ENCODE data around the gene UNC119.
A peak's percentile ranks its signal among the peaks of the same experiment; 100 is the strongest.
"Not testable (repeated sequence)": the region's sequence is repeated elsewhere in the genome, so short reads cannot be mapped to it uniquely, and the experiment has no call there.

The UNC119 gene

DNA sequence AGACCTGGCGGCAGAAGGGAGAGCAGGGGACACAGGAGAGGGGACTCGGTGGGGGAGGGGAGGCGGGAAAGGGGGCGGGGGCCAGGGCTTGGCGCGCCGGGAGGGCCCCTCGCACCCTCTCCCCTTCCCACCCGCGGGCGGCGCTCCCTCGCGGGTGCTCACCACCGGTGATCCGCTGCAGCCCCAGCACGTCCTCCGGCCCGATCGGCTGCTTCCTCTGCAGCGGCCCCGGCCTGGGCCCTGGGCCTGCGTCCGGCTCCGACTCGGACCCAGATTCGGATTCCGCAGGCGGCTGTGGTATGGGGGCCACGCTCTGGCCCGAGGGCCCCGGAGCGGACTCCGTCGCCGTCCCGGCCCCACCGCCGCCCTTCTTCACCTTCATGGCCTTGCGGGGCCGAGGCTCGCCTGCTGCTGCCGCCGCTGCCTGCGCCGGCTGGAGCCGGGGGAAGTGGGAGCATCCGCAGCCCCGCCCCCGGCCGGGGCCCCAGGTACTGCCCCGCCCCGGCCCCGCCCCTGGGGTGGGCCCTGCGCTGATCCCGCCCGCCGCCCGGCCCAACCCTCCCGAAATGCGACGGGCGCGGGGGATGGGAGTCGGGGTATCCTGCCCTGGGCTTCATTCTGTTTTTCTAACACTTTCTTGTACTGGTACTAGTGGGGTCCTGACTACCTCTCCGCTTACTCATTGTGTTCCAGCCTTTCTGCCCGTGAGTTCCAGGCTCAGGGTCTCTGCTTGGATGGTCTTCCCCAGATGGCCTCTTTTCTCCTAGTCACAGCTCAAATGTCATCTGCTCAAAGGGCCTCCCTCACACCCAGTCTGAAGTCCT lies at the start of gene UNC119:
TSS of gene UNC119 (minus strand) at position 449 of the 824 bp plus-strand sequence. CDS start at position 382, 67 bp downstream.
- DNase-seq = peak; percentile 73

DNA sequence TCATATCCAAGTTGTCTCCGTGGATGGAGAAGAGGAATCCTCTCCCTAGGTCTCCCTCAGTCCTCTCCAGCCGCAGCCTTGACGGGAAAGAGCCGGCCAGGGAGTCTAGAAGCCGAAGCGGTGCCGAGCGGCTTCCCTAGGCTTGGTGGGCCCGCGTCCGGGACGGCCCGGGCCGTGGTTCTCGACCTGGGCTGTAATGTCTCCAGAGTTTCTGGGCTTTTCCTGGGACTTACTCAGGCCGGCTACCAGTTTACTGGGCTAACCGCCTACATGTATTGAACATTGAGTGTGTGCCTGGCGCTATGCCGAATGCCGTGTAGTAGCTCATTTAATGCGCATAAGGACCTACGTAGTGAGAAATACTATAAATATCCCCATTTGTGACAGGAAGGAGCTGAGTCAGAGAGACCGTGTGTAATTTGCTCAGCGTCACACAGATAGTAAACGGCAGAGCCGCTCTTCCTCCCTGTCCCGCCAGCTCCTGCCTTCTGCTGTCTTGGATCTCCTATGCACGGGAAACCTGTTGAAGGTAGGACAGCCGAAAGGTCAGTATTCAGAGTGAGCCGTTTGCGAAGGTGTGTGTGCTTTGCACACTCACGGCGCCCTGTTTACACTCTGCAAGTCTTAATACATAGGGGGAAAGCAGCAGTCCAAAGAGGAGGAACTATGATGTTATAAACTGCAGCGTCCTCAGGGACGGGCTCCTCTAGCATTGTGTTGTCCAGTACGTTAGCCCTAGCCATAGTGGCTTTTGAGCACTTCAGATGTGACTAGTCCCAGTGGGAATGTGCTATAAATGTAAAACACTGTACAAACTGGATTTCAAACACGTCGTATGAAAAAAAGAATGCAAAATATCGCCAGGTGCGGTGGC lies 47.1 kb upstream of the UNC119 start:
- DNase-seq = peak; percentile 94

- DNase-seq = peak; percentile 93
These were observed 46.4 kb upstream of the UNC119 start, which contains the start of gene SPAG5 for GRCh38 chr17:28598799-28599310. Gene SPAG5 (minus strand): TSS chr17:28599025. CDS start chr17:28598946, 79 bp downstream.

DNA sequence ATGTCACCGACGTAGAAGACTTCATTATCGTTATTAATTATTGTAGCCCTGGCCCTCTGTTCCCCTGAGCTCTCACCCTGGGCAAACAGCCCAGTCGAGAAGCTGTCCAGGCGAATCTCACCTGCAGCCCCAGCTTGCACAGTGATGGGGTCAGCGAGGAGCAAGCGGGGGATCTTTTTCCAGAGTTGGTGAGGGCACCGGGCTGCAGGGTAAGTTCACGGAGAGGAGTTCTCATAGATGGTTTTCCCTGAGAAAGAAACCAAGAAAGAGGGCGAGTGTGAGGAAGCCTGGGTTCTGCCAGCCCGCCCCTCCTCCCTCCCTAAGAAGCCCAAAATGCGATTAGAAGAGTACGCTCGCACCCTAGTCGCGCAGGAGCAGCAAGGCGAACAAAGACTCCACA lies 46.0 kb upstream of the UNC119 start:
- DNase-seq = no peak

DNA sequence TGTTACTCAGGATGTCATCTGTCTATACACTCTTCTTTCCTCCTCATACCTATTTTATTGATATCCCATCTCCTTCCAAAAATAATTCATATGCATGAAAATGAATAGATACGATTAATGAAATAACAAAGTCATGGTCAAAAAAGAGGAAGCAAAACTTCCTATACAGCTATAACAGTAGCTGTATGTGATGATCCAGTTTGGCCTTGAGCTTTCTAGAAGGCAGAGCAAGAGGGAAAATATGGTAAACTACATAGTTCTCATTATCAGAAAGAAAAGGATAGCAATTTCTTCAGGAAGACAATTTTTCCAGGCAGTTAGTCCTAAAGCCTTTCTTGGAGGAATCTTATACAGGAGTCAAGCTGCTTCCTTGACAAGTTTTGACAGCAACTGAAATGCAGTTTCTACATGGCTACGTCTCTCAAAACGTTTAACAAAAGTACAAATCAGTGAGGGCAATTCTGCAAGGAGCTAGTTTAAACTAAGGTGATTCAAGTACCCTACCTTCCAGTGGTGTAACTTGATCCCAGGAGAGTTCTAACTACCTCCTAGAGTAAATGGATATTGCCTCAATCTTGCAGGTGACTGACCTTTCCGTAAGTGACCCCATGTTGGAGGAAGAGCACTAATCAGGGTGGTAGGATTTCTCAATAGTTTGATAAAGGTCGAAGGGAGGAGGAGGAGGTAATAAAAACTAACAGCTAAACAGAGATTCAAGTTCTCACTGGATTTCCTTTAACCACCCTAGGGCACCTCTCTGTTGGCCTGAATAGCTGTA lies 45.4 kb upstream of the UNC119 start:
- no peak for DNase-seq

DNA sequence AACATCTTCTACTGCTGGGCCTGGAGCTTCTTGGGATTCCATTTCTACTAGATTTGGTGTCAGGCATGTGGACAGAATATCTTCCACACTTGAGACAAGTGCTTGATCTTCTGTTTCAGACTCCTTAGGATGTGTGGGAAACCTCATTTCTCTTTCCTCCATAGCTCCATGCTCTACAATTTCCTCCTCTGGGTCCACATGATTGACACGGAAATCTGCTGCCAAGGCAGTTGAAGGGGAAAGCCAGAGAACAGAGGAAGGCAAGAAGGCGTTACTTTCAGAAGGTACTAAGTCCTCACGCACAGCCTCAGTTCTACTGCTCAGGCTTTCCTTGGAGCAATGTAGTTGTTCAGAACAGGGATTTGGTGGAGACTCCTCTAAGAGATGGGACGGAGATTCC lies 39.8 kb upstream of the UNC119 start:
- DNase-seq = no peak

GRCh38 chr17:28585851-28586250 lies 33.4 kb upstream of the UNC119 start:
- DNase-seq = no peak

GRCh38 chr17:28584434-28584833 lies 32.0 kb upstream of the UNC119 start:
- no peak for DNase-seq

GRCh38 chr17:28582513-28582912 lies 30.1 kb upstream of the UNC119 start:
- DNase-seq = no peak

DNA sequence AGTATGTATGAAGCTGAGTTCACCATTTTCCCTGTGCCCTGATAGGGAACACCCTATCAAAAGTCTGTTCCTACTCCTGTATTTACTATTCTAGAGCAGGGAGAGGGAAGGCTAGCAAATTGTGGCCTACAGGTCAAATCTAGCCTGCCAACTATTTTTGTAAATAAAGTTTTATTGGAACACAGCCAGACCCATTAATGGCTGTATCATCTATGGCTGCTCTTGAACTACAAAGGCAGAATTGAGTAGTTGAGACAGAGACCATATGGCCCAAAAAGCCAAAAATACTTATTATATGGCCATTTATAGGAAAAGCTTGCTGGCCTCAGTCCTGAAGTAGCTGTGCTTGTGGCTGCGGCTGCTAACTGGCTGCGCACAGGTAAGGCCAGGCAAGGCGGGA lies 28.5 kb upstream of the UNC119 start:
- no peak for DNase-seq

- DNase-seq = no peak
These were observed 27.1 kb upstream of the UNC119 start for GRCh38 chr17:28579526-28579925.

GRCh38 chr17:28578246-28579195 lies 26.1 kb upstream of the UNC119 start:
- no peak for DNase-seq

- DNase-seq = no peak
These were observed 25.0 kb upstream of the UNC119 start for GRCh38 chr17:28577466-28577824.

- peak; percentile 92 for DNase-seq
These were observed 24.5 kb upstream of the UNC119 start, which contains the start of gene ALDOC for GRCh38 chr17:28576758-28577465. Gene ALDOC (minus strand): TSS chr17:28576895. CDS start chr17:28575532, 1,363 bp downstream.

- DNase-seq = not testable (repeated sequence)
These were observed 23.6 kb upstream of the UNC119 start for GRCh38 chr17:28576016-28576415.

GRCh38 chr17:28575126-28575795 lies 22.8 kb upstream of the UNC119 start:
- DNase-seq = no peak

- no peak for DNase-seq
These were observed 22.1 kb upstream of the UNC119 start for GRCh38 chr17:28574526-28574925.

DNA sequence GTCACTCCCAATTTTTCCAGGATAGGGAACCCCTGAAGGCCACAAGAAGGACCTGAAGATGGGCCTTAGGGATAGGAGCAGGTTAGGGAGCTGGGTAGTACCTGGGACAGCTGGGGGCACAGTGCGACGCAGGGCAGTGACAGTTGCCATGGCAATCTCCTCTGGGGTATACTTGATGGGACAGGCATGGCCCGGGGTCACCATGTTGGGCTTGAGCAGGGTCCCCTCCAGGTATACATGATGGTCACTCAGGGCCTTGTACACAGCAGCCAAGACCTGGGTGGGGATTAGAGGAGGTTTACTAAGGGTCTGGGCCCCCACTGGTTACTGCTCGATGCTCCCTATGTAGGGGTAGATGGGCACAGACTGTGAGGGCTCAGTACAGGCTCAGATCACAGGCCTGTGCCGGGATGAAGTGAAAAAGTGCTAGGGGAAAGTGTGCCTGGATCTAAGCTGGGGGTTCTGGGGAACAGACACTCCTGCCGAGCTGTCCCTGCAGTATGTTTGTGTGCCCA lies 21.6 kb upstream of the UNC119 start:
- DNase-seq = no peak

GRCh38 chr17:28573521-28573920 lies 21.1 kb upstream of the UNC119 start:
- no peak for DNase-seq

DNA sequence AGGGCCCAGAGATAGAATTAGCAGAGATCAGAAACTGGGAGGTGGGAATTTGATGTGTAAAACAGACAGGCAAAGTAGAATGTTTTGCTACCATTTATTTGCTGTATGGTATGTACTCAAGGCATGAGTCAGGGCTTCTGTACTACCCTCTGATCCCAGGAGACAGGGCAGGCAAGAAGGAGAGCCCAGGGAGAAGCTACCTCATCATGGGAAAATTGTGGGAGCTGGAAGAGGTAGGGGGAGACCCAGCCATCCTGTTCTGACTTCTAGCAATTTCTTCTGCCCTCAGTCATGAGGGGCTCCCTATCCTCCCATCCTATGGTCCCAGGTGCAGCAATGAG lies 20.6 kb upstream of the UNC119 start:
- DNase-seq = no peak
